Liver (tissue), 9 donors: Measurements from ENCODE around the gene NHERF2. TPM values are rescaled to one million over a fixed set of nuclear protein-coding genes. Genes with fewer than 3 reads are reported as not detected.

Experiments
- DNase-seq: peaks from one replicate; pipeline ENCODE4 v3.0.0-alpha.2; 2017; ENCODE audit warnings: low spot score
- H3K27ac ChIP-seq, 2 donors: one replicate each; pipeline ENCODE4 v1.7.0; 2013; ENCODE audit warnings: inconsistent platforms in 2 of 2, low read length in 2 of 2, control low read depth in 1 of 2, low read depth in 1 of 2, mild to moderate bottlenecking in 1 of 2
- H3K27me3 ChIP-seq, 4 donors: one replicate each; pipeline versions ENCODE4 v1.6.1 to v1.7.0; 2013; ENCODE audit warnings: low read length in 3 of 4, inconsistent platforms in 1 of 4, mild to moderate bottlenecking in 1 of 4, moderate library complexity in 1 of 4; ENCODE audit not compliant: control insufficient read depth in 4 of 4, insufficient read depth in 4 of 4
- H3K36me3 ChIP-seq, 4 donors: one replicate each; pipeline versions ENCODE4 v1.6.1 to v1.7.0; 2013; ENCODE audit warnings: low read length in 3 of 4, mild to moderate bottlenecking in 3 of 4, low read depth in 1 of 4, moderate library complexity in 1 of 4; ENCODE audit not compliant: control insufficient read depth in 4 of 4, insufficient read depth in 3 of 4
- H3K4me1 ChIP-seq, 4 donors: one replicate each; pipeline versions ENCODE4 v1.6.1 to v1.7.0; 2013; ENCODE audit warnings: low read length in 3 of 4, mild to moderate bottlenecking in 3 of 4, moderate library complexity in 1 of 4; ENCODE audit not compliant: control insufficient read depth in 4 of 4, insufficient read depth in 4 of 4
- H3K4me3 ChIP-seq, 3 donors: one replicate each; pipeline versions ENCODE4 v1.6.1 to v1.7.0; 2013; ENCODE audit warnings: low read length in 3 of 3, control low read depth in 1 of 3, low read depth in 1 of 3, mild to moderate bottlenecking in 1 of 3
- H3K9ac ChIP-seq, 2 donors: one replicate each; pipeline ENCODE4 v1.7.0; 2013; ENCODE audit warnings: low read length in 2 of 2, mild to moderate bottlenecking in 2 of 2, moderate library complexity in 2 of 2, control low read depth in 1 of 2, low read depth in 1 of 2
- H3K9me3 ChIP-seq, 4 donors: one replicate each; pipeline versions ENCODE4 v1.6.1 to v1.7.0; 2013; ENCODE audit warnings: low read length in 3 of 4; ENCODE audit not compliant: control insufficient read depth in 4 of 4
- CTCF ChIP-seq: fragments of 150-350 bp; IDR thresholded peaks from 2 replicates; pipeline ENCODE4 v1.5.1; 2017; ENCODE audit warnings: improper control_type of control experiment, low read depth, low read length; ENCODE audit not compliant: missing input control
- EGR1 ChIP-seq, 2 donors: IDR thresholded peaks; 2 replicates each; pipeline ENCODE4 v1.6.1; 2016 to 2018; ENCODE audit warnings: antibody characterized with exemption in 2 of 2, low read depth in 2 of 2
- FOXA1 ChIP-seq: IDR thresholded peaks from 2 replicates; pipeline ENCODE4 v1.6.1; 2016; ENCODE audit warnings: antibody characterized with exemption
- FOXA2 ChIP-seq: IDR thresholded peaks from 2 replicates; pipeline ENCODE4 v1.6.1; 2016; ENCODE audit warnings: antibody characterized with exemption
- GABPA ChIP-seq, 2 donors: IDR thresholded peaks in 1 of 2; conservative IDR thresholded peaks in 1 of 2; 2 replicates each; pipeline ENCODE4 v1.6.1; 2016; ENCODE audit warnings: antibody characterized with exemption in 2 of 2, mild to moderate bottlenecking in 1 of 2, moderate library complexity in 1 of 2
- HNF4A ChIP-seq, 2 donors: conservative IDR thresholded peaks; 2 replicates each; pipeline ENCODE4 v1.6.1; 2016; ENCODE audit warnings: antibody characterized with exemption in 2 of 2, mild to moderate bottlenecking in 2 of 2
- HNF4G ChIP-seq: IDR thresholded peaks from 2 replicates; pipeline ENCODE4 v1.6.1; 2016; ENCODE audit warnings: antibody characterized with exemption
- JUND ChIP-seq, 2 donors: IDR thresholded peaks; 2 replicates each; pipeline ENCODE4 v1.6.1; 2016; ENCODE audit warnings: antibody characterized with exemption in 2 of 2
- MAX ChIP-seq: IDR thresholded peaks from 2 replicates; pipeline ENCODE4 v1.6.1; 2016; ENCODE audit warnings: antibody characterized with exemption
- NR2F2 ChIP-seq: IDR thresholded peaks from 2 replicates; pipeline ENCODE4 v1.6.1; 2016; ENCODE audit warnings: antibody characterized with exemption
- RAD21 ChIP-seq, 2 donors: IDR thresholded peaks; 2 replicates each; pipeline ENCODE4 v1.6.1; 2016; ENCODE audit warnings: antibody characterized with exemption in 2 of 2, mild to moderate bottlenecking in 2 of 2
- RXRA ChIP-seq, 2 donors: IDR thresholded peaks; 2 replicates each; pipeline ENCODE4 v1.6.1; 2017 to 2018; ENCODE audit warnings: antibody characterized with exemption in 2 of 2, mild to moderate bottlenecking in 1 of 2
- TAF1 ChIP-seq: conservative IDR thresholded peaks from 2 replicates; pipeline ENCODE4 v1.6.1; 2016; ENCODE audit warnings: antibody characterized with exemption, mild to moderate bottlenecking
- YY1 ChIP-seq: IDR thresholded peaks from 2 replicates; pipeline ENCODE4 v1.6.1; 2016; ENCODE audit warnings: antibody characterized with exemption, mild to moderate bottlenecking
- WGBS: extraction: QIAGEN DNeasy Blood & Tissue Kit; methylation state at CpG from one replicate; pipeline ENCODE4 v1.1.7; 2013; 5-methylcytosine and 5-hydroxymethylcytosine counted together
- polyA plus RNA-seq, 2 donors: library from polyadenylated mRNA; stranded (reverse) in 1 of 2; unstranded in 1 of 2; fragments of 200-250 nt in 1 of 2; fragments of >200 nt in 1 of 2; fragmentation: Nextera tagmentation in 1 of 2; extraction: Ambion mirVana in 1 of 2; gene quantifications; one replicate each; pipeline versions ENCODE4 v1.2.1 to v1.2.3, GENCODE V29; 2013 to 2015
- total RNA-seq, 2 donors: library from RNA; depleted of rRNA; stranded (reverse); fragments of >200 nt; gene quantifications; one replicate each; pipeline ENCODE4 v1.2.3, GENCODE V29; 2014
- TF ChIP-seq, protein P1 (sequence below): IDR thresholded peaks from 2 replicates; pipeline ENCODE4 v1.6.1; 2016; ENCODE audit warnings: antibody characterized with exemption
- TF ChIP-seq, protein P2 (sequence below): IDR thresholded peaks from 2 replicates; pipeline ENCODE4 v1.6.1; 2016; ENCODE audit warnings: antibody characterized with exemption
- donor health status: healthy.
- donor health status: healthy.
- donor health status: healthy.
- donor health status: healthy.
- donor health status: healthy.

Gene NHERF2
- total and polyA plus RNA-seq, 4 donors, result 36.6 to 205 (median 74.1) TPM

GRCh38 chr16:2004795-2005517, 21.7 kb upstream of the NHERF2 start:
- no peaks in the 10 kb centered on the region for H3K9me3 ChIP-seq
- peaks cover 36 to 52% (median 46%) of the 10 kb centered on the region in 4 donors for H3K4me1 ChIP-seq
- 82% methylated on average over 34 of the region's 34 CpGs for WGBS
- no peak overlapping the region for H3K4me3 ChIP-seq
- no peak overlapping the region for H3K27ac ChIP-seq
- peaks cover 14 to 34% (median 15%) of the 10 kb centered on the region in 4 donors for H3K36me3 ChIP-seq
- no peak overlapping the region for H3K9ac ChIP-seq
- DNase-seq, result no peak
- TF ChIP-seq HNF4A (conservative IDR thresholded peaks at IDR 0.05) (no peak), RXRA (IDR thresholded peaks at IDR 0.05) (no peak), TAF1 (no peak)
- H3K27me3 ChIP-seq, result no peaks in the 10 kb centered on the region

DNA sequence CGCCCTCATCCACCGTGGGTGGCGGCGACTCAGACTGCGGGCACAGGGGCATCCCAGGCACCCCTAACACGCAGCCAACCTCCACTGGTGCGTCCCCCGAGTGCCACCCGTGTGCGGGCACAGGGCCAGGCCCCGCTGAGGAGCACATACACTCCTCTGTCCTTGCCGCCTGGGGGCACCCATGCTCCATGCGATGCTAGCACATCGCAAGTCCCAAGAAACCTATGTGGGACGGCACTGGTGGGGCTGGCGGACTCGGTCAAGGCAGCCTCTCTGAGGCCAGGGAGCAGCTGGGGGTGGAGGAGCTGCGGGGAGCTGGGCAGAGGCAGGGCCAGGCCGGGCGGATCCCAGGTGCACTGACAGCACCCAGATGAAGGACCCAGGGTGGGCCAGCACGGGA, 21.1 kb upstream of the NHERF2 start:
- no peak overlapping the region for H3K4me3 ChIP-seq
- WGBS, result 83% methylated on average over 21 of the region's 21 CpGs
- H3K9ac ChIP-seq, result no peak overlapping the region
- H3K36me3 ChIP-seq, result peaks cover 13 to 27% (median 13%) of the 10 kb centered on the region in 4 donors
- TF ChIP-seq RXRA (IDR thresholded peaks at IDR 0.05) (no peak), TAF1 (no peak), HNF4G (no peak), JUND (IDR thresholded peaks at IDR 0.05) (no peak), GABPA (IDR thresholded peaks at IDR 0.05 in 1 of 2, conservative IDR thresholded peaks at IDR 0.05 in 1 of 2) (no peak), CTCF (no peak), FOXA1 (no peak), EGR1 (IDR thresholded peaks at IDR 0.05; ENCODE audit: low read depth in 2 of 2) (no peak), YY1 (no peak), FOXA2 (no peak), RAD21 (IDR thresholded peaks at IDR 0.05) (no peak), NR2F2 (no peak), HNF4A (conservative IDR thresholded peaks at IDR 0.05) (no peak)
- TF ChIP-seq, protein P1, sequence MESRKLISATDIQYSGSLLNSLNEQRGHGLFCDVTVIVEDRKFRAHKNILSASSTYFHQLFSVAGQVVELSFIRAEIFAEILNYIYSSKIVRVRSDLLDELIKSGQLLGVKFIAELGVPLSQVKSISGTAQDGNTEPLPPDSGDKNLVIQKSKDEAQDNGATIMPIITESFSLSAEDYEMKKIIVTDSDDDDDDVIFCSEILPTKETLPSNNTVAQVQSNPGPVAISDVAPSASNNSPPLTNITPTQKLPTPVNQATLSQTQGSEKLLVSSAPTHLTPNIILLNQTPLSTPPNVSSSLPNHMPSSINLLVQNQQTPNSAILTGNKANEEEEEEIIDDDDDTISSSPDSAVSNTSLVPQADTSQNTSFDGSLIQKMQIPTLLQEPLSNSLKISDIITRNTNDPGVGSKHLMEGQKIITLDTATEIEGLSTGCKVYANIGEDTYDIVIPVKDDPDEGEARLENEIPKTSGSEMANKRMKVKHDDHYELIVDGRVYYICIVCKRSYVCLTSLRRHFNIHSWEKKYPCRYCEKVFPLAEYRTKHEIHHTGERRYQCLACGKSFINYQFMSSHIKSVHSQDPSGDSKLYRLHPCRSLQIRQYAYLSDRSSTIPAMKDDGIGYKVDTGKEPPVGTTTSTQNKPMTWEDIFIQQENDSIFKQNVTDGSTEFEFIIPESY, result no peak
- no peak for DNase-seq
- H3K9me3 ChIP-seq, result no peaks in the 10 kb centered on the region
- H3K27ac ChIP-seq, result no peak overlapping the region
- no peaks in the 10 kb centered on the region for H3K27me3 ChIP-seq
- peaks cover 36 to 59% (median 53%) of the 10 kb centered on the region in 4 donors for H3K4me1 ChIP-seq

- no peak overlapping the region for H3K4me3 ChIP-seq
- no peak overlapping the region for H3K27ac ChIP-seq
- no peak overlapping the region for H3K9ac ChIP-seq
- 94% methylated on average over 8 of the region's 8 CpGs for WGBS
- no peaks in the 10 kb centered on the region for H3K27me3 ChIP-seq
- H3K4me1 ChIP-seq, result peaks cover 36 to 59% (median 53%) of the 10 kb centered on the region in 4 donors
- H3K9me3 ChIP-seq, result no peaks in the 10 kb centered on the region
- peaks cover 8 to 20% (median 10%) of the 10 kb centered on the region in 4 donors for H3K36me3 ChIP-seq
- DNase-seq, result no peak
- no peak for TF ChIP-seq CTCF
- no peak for TF ChIP-seq GABPA (IDR thresholded peaks at IDR 0.05 in 1 of 2, conservative IDR thresholded peaks at IDR 0.05 in 1 of 2)
- TF ChIP-seq FOXA2, result no peak
- no peak for TF ChIP-seq HNF4A (conservative IDR thresholded peaks at IDR 0.05)
- no peak for TF ChIP-seq RAD21 (IDR thresholded peaks at IDR 0.05)
- no peak for TF ChIP-seq MAX
- no peak for TF ChIP-seq NR2F2
- TF ChIP-seq FOXA1, result no peak
- TF ChIP-seq, protein P1, result no peak
- TF ChIP-seq HNF4G, result no peak
- no peak for TF ChIP-seq YY1
- TF ChIP-seq JUND (IDR thresholded peaks at IDR 0.05), result no peak
- TF ChIP-seq, protein P2, sequence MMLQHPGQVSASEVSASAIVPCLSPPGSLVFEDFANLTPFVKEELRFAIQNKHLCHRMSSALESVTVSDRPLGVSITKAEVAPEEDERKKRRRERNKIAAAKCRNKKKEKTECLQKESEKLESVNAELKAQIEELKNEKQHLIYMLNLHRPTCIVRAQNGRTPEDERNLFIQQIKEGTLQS, result no peak
- TF ChIP-seq RXRA (IDR thresholded peaks at IDR 0.05), result no peak
Observed at GRCh38 chr16:2006317-2006716, 20.4 kb upstream of the NHERF2 start.
